NCI-H1436 treated with DMSO at 0.1 percent for 48 hours (cell line): ENCODE measurements around the gene MAGI2.
"Not testable (repeated sequence)": the region's sequence is repeated elsewhere in the genome, so short reads cannot be mapped to it uniquely, and the experiment has no call there.

Source experiments
- DNase-seq: peaks from one replicate; lab custom pipeline; 2025; lab: John Stamatoyannopoulos, UW

The MAGI2 gene

GRCh38 chr7:78350926-78351325 lies 1102.5 kb downstream of the MAGI2 start:
- DNase-seq = no peak

GRCh38 chr7:78350391-78350790 lies 1103.1 kb downstream of the MAGI2 start:
- no peak for DNase-seq

- DNase-seq = no peak
Measured at GRCh38 chr7:78346827-78347226, 1106.6 kb downstream of the MAGI2 start.

- DNase-seq = no peak
Measured at GRCh38 chr7:78345979-78346378, 1107.5 kb downstream of the MAGI2 start.

GRCh38 chr7:78345293-78345911 lies 1108.1 kb downstream of the MAGI2 start:
- no peak for DNase-seq

GRCh38 chr7:78334426-78334825 lies 1119.0 kb downstream of the MAGI2 start:
- no peak for DNase-seq

- no peak for DNase-seq
Measured at GRCh38 chr7:78333530-78334425, 1119.7 kb downstream of the MAGI2 start.

GRCh38 chr7:78329001-78329655 lies 1124.3 kb downstream of the MAGI2 start:
- no peak for DNase-seq

- DNase-seq = no peak
Measured at GRCh38 chr7:78327718-78328117, 1125.7 kb downstream of the MAGI2 start.

- DNase-seq = no peak
Measured at GRCh38 chr7:78326876-78327275, 1126.6 kb downstream of the MAGI2 start.

- DNase-seq = no peak
Measured at GRCh38 chr7:78326189-78326588, 1127.3 kb downstream of the MAGI2 start.

GRCh38 chr7:78323118-78323517 lies 1130.3 kb downstream of the MAGI2 start:
- no peak for DNase-seq

GRCh38 chr7:78322231-78322630 lies 1131.2 kb downstream of the MAGI2 start:
- not testable (repeated sequence) for DNase-seq

GRCh38 chr7:78317371-78317770 lies 1136.1 kb downstream of the MAGI2 start:
- no peak for DNase-seq

- DNase-seq = no peak
Measured at GRCh38 chr7:78316110-78316509, 1137.4 kb downstream of the MAGI2 start.

GRCh38 chr7:78315119-78315518 lies 1138.3 kb downstream of the MAGI2 start:
- DNase-seq = no peak

- DNase-seq = no peak
Measured at GRCh38 chr7:78311181-78311580, 1142.3 kb downstream of the MAGI2 start.

- DNase-seq = no peak
Measured at GRCh38 chr7:78307892-78308291, 1145.6 kb downstream of the MAGI2 start.

GRCh38 chr7:78306634-78307033 lies 1146.8 kb downstream of the MAGI2 start:
- DNase-seq = no peak

GRCh38 chr7:78301407-78301806 lies 1152.1 kb downstream of the MAGI2 start:
- no peak for DNase-seq

- no peak for DNase-seq
Measured at GRCh38 chr7:78299088-78299487, 1154.4 kb downstream of the MAGI2 start.

- DNase-seq = no peak
Measured at GRCh38 chr7:78296644-78297371, 1156.7 kb downstream of the MAGI2 start.
